ENCODE measurements around the gene SPDYA. TPM values are rescaled to one million over a fixed set of nuclear protein-coding genes. Genes with fewer than 3 reads are reported as not detected.

Gene SPDYA
- total and polyA plus RNA-seq, 2 of the 13 experiments (the other 11 are each of a cell fraction or from before 2014, with no cell fraction given): 0.32 to 0.75 TPM

DNA sequence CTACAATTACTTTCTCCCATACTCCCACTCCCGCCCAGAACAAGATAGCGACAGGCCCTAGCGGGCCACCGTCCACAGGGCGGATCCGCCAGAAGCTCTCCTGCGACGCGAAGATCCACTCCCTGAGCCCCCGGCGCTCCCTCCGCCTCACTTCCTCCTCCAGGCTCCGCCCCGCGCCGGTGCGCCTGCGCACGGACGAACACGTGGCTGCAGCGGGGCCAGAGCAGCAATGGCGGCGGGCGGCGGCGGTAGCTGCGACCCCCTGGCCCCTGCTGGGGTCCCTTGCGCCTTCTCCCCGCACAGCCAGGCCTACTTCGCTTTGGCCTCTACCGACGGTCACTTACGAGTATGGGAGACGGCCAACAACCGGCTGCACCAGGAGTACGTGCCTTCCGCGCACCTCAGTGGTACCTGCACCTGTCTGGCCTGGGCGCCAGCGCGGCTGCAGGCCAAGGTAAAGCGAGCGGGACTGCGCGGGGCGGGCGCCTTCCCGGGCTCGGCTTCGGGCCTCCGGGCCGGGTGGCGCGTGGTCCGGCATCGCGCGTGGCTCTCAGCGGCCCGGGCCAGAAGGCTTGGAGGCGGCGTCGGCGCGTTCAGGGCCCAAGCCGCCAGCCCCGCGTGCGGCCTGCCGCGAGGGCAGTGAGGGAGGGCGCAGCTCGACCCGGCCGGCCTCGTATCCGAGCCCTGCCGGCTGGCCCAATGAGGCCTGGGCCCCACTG is 84.0 kb downstream of the SPDYA start, which contains the start of gene WDR43 (continued):
- TF ChIP-seq, protein P1, sequence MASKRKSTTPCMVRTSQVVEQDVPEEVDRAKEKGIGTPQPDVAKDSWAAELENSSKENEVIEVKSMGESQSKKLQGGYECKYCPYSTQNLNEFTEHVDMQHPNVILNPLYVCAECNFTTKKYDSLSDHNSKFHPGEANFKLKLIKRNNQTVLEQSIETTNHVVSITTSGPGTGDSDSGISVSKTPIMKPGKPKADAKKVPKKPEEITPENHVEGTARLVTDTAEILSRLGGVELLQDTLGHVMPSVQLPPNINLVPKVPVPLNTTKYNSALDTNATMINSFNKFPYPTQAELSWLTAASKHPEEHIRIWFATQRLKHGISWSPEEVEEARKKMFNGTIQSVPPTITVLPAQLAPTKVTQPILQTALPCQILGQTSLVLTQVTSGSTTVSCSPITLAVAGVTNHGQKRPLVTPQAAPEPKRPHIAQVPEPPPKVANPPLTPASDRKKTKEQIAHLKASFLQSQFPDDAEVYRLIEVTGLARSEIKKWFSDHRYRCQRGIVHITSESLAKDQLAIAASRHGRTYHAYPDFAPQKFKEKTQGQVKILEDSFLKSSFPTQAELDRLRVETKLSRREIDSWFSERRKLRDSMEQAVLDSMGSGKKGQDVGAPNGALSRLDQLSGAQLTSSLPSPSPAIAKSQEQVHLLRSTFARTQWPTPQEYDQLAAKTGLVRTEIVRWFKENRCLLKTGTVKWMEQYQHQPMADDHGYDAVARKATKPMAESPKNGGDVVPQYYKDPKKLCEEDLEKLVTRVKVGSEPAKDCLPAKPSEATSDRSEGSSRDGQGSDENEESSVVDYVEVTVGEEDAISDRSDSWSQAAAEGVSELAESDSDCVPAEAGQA (IDR thresholded peaks at IDR 0.05; ENCODE audit: low read depth): peak; percentile 81
- TF ChIP-seq, protein P1 (CRISPR knock-in tag; IDR thresholded peaks at IDR 0.05; ENCODE audit: borderline replicate concordance): no peak
- TF ChIP-seq, protein P2, sequence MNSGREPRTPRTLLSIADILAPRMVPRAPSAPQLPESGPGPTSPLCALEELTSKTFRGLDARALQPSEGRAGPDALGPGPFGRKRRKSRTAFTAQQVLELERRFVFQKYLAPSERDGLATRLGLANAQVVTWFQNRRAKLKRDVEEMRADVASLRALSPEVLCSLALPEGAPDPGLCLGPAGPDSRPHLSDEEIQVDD (CRISPR knock-in tag; IDR thresholded peaks at IDR 0.05; ENCODE audit: borderline replicate concordance): peak; percentile 71; the same call in 1 of the 2 replicates
- TF ChIP-seq, protein P3, sequence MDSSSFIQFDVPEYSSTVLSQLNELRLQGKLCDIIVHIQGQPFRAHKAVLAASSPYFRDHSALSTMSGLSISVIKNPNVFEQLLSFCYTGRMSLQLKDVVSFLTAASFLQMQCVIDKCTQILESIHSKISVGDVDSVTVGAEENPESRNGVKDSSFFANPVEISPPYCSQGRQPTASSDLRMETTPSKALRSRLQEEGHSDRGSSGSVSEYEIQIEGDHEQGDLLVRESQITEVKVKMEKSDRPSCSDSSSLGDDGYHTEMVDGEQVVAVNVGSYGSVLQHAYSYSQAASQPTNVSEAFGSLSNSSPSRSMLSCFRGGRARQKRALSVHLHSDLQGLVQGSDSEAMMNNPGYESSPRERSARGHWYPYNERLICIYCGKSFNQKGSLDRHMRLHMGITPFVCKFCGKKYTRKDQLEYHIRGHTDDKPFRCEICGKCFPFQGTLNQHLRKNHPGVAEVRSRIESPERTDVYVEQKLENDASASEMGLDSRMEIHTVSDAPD (CRISPR knock-in tag; IDR thresholded peaks at IDR 0.05): 0 out of 2 replicates have a peak, but pooled peaks have one; percentile 75
- TF ChIP-seq TP53 (CRISPR knock-in tag; conservative IDR thresholded peaks at IDR 0.05) (no peak), SPEN (CRISPR knock-in tag; IDR thresholded peaks at IDR 0.05; ENCODE audit: low read depth) (peak; percentile 96), HMG20A (CRISPR knock-in tag; IDR thresholded peaks at IDR 0.05; ENCODE audit: borderline replicate concordance) (no peak), ZNF10 (CRISPR knock-in tag; IDR thresholded peaks at IDR 0.05; ENCODE audit: borderline replicate concordance, low read depth) (0 out of 2 replicates have a peak, but pooled peaks have one; percentile 72), ZNF768 (CRISPR knock-in tag; IDR thresholded peaks at IDR 0.05) (peak; percentile 74; the same call in 1 of the 2 replicates), ZNF124 (CRISPR knock-in tag; IDR thresholded peaks at IDR 0.05) (peak; percentile 75), KLF13 (CRISPR knock-in tag; IDR thresholded peaks at IDR 0.05) (peak; percentile 97; the same call in 1 of the 2 replicates), POLR2G (IDR thresholded peaks at IDR 0.05; ENCODE audit: low read depth, low read length) (peak; percentile 98), TEAD2 (CRISPR knock-in tag; IDR thresholded peaks at IDR 0.05) (no peak), EEA1 (CRISPR knock-in tag; IDR thresholded peaks at IDR 0.05; ENCODE audit: borderline replicate concordance) (no peak)
- TF ChIP-seq, protein P4, sequence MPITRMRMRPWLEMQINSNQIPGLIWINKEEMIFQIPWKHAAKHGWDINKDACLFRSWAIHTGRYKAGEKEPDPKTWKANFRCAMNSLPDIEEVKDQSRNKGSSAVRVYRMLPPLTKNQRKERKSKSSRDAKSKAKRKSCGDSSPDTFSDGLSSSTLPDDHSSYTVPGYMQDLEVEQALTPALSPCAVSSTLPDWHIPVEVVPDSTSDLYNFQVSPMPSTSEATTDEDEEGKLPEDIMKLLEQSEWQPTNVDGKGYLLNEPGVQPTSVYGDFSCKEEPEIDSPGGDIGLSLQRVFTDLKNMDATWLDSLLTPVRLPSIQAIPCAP (CRISPR knock-in tag; IDR thresholded peaks at IDR 0.05; ENCODE audit: low read depth): no peak
- TF ChIP-seq, protein P5, sequence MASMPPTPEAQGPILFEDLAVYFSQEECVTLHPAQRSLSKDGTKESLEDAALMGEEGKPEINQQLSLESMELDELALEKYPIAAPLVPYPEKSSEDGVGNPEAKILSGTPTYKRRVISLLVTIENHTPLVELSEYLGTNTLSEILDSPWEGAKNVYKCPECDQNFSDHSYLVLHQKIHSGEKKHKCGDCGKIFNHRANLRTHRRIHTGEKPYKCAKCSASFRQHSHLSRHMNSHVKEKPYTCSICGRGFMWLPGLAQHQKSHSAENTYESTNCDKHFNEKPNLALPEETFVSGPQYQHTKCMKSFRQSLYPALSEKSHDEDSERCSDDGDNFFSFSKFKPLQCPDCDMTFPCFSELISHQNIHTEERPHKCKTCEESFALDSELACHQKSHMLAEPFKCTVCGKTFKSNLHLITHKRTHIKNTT (CRISPR knock-in tag; IDR thresholded peaks at IDR 0.05): 0 out of 2 replicates have a peak, but pooled peaks have one; percentile 63
- TF ChIP-seq, protein P6, sequence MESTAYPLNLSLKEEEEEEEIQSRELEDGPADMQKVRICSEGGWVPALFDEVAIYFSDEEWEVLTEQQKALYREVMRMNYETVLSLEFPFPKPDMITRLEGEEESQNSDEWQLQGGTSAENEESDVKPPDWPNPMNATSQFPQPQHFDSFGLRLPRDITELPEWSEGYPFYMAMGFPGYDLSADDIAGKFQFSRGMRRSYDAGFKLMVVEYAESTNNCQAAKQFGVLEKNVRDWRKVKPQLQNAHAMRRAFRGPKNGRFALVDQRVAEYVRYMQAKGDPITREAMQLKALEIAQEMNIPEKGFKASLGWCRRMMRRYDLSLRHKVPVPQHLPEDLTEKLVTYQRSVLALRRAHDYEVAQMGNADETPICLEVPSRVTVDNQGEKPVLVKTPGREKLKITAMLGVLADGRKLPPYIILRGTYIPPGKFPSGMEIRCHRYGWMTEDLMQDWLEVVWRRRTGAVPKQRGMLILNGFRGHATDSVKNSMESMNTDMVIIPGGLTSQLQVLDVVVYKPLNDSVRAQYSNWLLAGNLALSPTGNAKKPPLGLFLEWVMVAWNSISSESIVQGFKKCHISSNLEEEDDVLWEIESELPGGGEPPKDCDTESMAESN (CRISPR knock-in tag; conservative IDR thresholded peaks at IDR 0.05): peak; percentile 87

Measured in HepG2 (cell line).